Measurements from ENCODE around the gene MIXL1.
"Not testable (repeated sequence)": the region's sequence is repeated elsewhere in the genome, so short reads cannot be mapped to it uniquely, and the experiment has no call there.

- not testable (repeated sequence) for TF ChIP-seq CTCF, POLR2A (IDR thresholded peaks at IDR 0.05)
These were observed 48.9 kb downstream of the MIXL1 start for GRCh38 chr1:226272233-226272902.

Data from testis (tissue), 2 donors.